Measurements from ENCODE around the gene BRIP1. TPM values are rescaled to one million over a fixed set of nuclear protein-coding genes. Genes with fewer than 3 reads are reported as not detected.

The BRIP1 gene
- total RNA-seq, 1 experiment from 2014 or later = 9.4 TPM

DNA sequence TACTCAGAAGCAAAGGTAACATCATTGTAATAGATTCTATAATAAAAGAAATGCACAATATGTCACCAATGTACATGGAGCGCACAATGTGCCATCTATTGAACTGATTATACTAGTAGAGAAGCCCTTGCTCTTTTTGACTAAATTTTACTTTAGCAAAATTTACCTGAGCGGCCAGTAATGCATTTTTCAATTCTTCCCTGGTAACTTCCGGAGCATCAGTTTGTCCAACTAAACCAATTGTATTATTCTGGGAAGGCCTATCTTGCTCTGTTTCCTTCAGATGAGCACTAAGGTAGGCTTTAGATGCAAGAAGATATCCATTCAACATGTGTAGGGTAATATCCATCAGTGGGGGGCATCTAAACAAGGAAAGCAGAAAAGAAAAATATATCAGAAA lies 8.8 kb upstream of the BRIP1 start:
- Histone ChIP-seq H3K9me3 (ENCODE audit: control insufficient read depth, insufficient read depth, low read depth, low read length) (no peaks in the 10 kb centered on the region), H3K27ac (ENCODE audit: low read length) (no peak overlapping the region), H3K4me3 (ENCODE audit: low read depth in 2 of 2, low read length in 2 of 2) (no peak overlapping the region), H3K27me3 (ENCODE audit: control insufficient read depth, insufficient read depth, low read length) (no peaks in the 10 kb centered on the region), H3K4me1 (ENCODE audit: control insufficient read depth, insufficient read depth, low read length) (no peaks in the 10 kb centered on the region), H3K36me3 (ENCODE audit: control insufficient read depth, insufficient read depth, low read length) (peaks cover 43% of the 10 kb centered on the region)
- ATAC-seq (no peak), DNase-seq (ENCODE audit: low read depth, low spot score) (no peak)
- ChIA-PET CTCF (no interaction called here), POLR2A (no interaction called here)
- in situ Hi-C loops (cut with HindIII; ENCODE audit: low pct_unique_long_range_greater_than_20kb, low sequenced_read_pairs) (no loop called here), intact Hi-C loops (cut with micrococcal nuclease; ENCODE audit: unreplicated experiment) (no loop called here)
- TF ChIP-seq, protein P1, sequence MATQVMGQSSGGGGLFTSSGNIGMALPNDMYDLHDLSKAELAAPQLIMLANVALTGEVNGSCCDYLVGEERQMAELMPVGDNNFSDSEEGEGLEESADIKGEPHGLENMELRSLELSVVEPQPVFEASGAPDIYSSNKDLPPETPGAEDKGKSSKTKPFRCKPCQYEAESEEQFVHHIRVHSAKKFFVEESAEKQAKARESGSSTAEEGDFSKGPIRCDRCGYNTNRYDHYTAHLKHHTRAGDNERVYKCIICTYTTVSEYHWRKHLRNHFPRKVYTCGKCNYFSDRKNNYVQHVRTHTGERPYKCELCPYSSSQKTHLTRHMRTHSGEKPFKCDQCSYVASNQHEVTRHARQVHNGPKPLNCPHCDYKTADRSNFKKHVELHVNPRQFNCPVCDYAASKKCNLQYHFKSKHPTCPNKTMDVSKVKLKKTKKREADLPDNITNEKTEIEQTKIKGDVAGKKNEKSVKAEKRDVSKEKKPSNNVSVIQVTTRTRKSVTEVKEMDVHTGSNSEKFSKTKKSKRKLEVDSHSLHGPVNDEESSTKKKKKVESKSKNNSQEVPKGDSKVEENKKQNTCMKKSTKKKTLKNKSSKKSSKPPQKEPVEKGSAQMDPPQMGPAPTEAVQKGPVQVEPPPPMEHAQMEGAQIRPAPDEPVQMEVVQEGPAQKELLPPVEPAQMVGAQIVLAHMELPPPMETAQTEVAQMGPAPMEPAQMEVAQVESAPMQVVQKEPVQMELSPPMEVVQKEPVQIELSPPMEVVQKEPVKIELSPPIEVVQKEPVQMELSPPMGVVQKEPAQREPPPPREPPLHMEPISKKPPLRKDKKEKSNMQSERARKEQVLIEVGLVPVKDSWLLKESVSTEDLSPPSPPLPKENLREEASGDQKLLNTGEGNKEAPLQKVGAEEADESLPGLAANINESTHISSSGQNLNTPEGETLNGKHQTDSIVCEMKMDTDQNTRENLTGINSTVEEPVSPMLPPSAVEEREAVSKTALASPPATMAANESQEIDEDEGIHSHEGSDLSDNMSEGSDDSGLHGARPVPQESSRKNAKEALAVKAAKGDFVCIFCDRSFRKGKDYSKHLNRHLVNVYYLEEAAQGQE (IDR thresholded peaks at IDR 0.05; ENCODE audit: insufficient read depth in 1 of 2, low read depth in 2 of 2, low read length in 1 of 2) = no peak
- TF ChIP-seq SIN3A (IDR thresholded peaks at IDR 0.05; ENCODE audit: borderline replicate concordance, insufficient read depth, low read depth, low read length) = no peak
- TF ChIP-seq TCF7L2 (IDR thresholded peaks at IDR 0.05; ENCODE audit: low read depth, low read length) = no peak
- TF ChIP-seq CTCF (IDR thresholded peaks at IDR 0.05) = no peak
- TF ChIP-seq POLR2AphosphoS5 (IDR thresholded peaks at IDR 0.05; ENCODE audit: low read depth, low read length) = no peak
- BruUV-seq (replicated peaks) = no TSS peak

DNA sequence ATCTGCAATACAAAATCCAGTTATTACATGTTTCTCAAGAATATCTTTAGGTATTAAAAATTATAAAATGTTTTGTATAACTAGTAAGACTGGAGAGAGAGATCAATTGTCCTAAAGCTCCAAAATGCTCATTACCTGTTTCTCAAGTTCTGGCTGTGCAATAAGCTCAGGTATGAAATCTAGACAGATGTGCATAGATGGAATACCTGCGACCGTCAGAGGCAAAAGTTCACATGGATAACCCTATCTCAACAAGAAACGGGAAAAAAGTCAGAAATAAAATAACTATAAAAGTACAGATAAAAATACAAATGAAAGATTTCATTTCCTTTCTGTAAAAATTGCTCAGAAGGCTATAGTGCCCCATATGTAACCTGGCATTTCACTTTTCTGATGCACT lies 5.8 kb upstream of the BRIP1 start:
- in situ Hi-C loops (cut with HindIII; ENCODE audit: low pct_unique_long_range_greater_than_20kb, low sequenced_read_pairs) = no loop called here
- Histone ChIP-seq H3K4me1 (ENCODE audit: control insufficient read depth, insufficient read depth, low read length) (peaks cover 1% of the 10 kb centered on the region; the same call in 1 of the 2 replicates), H3K36me3 (ENCODE audit: control insufficient read depth, insufficient read depth, low read length) (peaks cover 41% of the 10 kb centered on the region), H3K27me3 (ENCODE audit: control insufficient read depth, insufficient read depth, low read length) (no peaks in the 10 kb centered on the region), H3K27ac (ENCODE audit: low read length) (no peak overlapping the region), H3K9me3 (ENCODE audit: control insufficient read depth, insufficient read depth, low read depth, low read length) (no peaks in the 10 kb centered on the region), H3K4me3 (ENCODE audit: low read depth in 2 of 2, low read length in 2 of 2) (no peak overlapping the region)
- no peak for TF ChIP-seq POLR2AphosphoS5 (IDR thresholded peaks at IDR 0.05; ENCODE audit: low read depth, low read length)
- TF ChIP-seq, protein P1 (IDR thresholded peaks at IDR 0.05; ENCODE audit: insufficient read depth in 1 of 2, low read depth in 2 of 2, low read length in 1 of 2) = no peak
- TF ChIP-seq CTCF (IDR thresholded peaks at IDR 0.05) = no peak
- TF ChIP-seq TCF7L2 (IDR thresholded peaks at IDR 0.05; ENCODE audit: low read depth, low read length) = no peak
- TF ChIP-seq SIN3A (IDR thresholded peaks at IDR 0.05; ENCODE audit: borderline replicate concordance, insufficient read depth, low read depth, low read length) = no peak
- POLR2A ChIA-PET = no interaction called here
- CTCF ChIA-PET = no interaction called here
- no TSS peak for BruUV-seq (replicated peaks)
- ATAC-seq (no peak), DNase-seq (ENCODE audit: low read depth, low spot score) (no peak)
- intact Hi-C loops (cut with micrococcal nuclease; ENCODE audit: unreplicated experiment) = no loop called here
